ENCODE data around the gene TBXA2R. TPM values are rescaled to one million over a fixed set of nuclear protein-coding genes. Genes with fewer than 3 reads are reported as not detected.

TBXA2R gene
- total RNA-seq, 4 donors from 2014 or later: 4.8 to 17.2 (median 7.7) TPM

DNA sequence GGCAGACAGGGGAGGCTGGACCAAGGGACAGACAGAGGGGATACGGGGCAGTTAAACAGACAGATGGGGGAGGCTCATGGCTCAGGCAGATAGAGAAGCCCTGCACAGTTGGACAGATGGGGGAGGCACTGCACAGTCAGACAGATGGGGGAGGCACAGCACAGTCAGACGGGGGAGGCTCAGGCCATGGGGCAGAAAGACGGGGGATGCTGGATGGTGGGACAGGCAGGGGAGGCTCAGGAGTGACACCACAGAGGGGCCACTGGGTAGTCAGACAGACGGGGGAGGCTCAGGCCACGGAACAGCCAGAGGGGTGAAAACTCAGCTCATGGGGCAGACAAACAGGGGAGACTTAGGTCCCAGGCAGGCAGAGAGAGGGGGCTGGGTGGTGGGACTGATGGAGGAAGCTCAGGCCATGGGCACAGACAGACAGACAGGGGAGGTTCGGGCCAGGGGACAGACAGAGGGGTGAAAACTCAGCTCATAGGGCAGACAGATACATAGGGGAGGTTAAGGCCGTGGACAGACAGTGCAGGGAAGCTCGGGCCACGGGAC is 50.2 kb downstream of the TBXA2R start:
- H3K9me3 ChIP-seq: no peaks in the 10 kb centered on the region
- 28% methylated on average over 9 of the region's 9 CpGs for WGBS
- peak overlapping the region; percentile 70 to 95 (median 84) for H3K4me3 ChIP-seq

DNA sequence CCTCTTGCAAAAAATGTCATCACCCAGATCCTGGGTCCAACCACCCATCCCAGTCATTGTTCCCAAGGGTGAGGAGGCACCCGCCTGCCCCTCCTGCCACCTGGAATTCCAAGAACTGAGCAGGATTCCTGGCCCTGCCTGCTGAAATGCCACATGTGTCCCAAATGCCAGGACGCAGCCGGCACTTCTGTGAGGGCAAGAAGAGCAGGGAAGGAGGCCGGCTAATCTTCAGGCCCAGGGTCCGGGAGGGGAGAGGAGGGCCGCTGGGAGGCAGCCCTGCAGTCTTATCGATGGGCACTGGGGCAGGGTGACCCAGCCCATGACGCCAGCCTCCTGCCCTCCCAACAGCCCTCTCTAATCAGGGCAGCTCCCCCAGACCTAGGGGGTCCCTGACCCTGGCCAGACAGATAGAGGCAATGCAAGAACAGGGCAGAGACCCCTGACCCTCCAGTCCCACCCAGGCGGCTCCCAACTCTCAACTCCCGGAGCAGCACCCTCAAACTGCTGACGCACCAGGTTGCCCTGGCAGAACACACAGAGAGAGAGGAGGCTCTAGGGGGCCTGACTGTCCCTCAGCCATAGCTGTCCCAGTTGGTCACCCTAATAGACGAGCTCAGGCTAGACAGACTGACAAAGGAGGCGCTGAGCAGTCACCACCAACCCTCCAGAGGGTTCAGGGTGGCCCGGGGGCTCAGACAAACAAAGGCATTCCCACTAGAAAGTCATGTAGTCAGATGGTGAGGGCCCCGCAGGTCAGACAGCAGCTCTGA is 50.8 kb downstream of the TBXA2R start:
- peaks cover 27 to 57% (median 55%) of the 10 kb centered on the region in 4 donors for H3K4me1 ChIP-seq
- H3K4me3 ChIP-seq: peak overlapping the region; percentile 70 to 95 (median 84)
- peak overlapping the region in 1 of 4 donors; percentile 83 for H3K27ac ChIP-seq (replicated peaks in 1 of 4)
- WGBS: 82% methylated on average over 12 of the region's 15 CpGs
- TF ChIP-seq POLR2AphosphoS5 (IDR thresholded peaks at IDR 0.05) (no peak), CTCF (IDR thresholded peaks at IDR 0.05) (no peak), EP300 (IDR thresholded peaks at IDR 0.05) (no peak), POLR2A (IDR thresholded peaks at IDR 0.05; ENCODE audit: low read depth) (no peak)
- no peak for DNase-seq (ENCODE audit: extremely low spot score)
- intact Hi-C loops (cut with DNase I): loop anchor here (5.0 kb wide), 1 partner anchor 61 kb away; no protein-coding TSS in a partner anchor
- H3K9me3 ChIP-seq: no peaks in the 10 kb centered on the region
- H3K27me3 ChIP-seq: no peaks in the 10 kb centered on the region
- peaks cover 0 to 6% (median 3%) of the 10 kb centered on the region in 4 donors for H3K36me3 ChIP-seq

More for the DNA sequence above, 50.2 kb downstream of the TBXA2R start:
- TF ChIP-seq POLR2AphosphoS5 (IDR thresholded peaks at IDR 0.05): no peak
- TF ChIP-seq EP300 (IDR thresholded peaks at IDR 0.05): no peak
- TF ChIP-seq POLR2A (IDR thresholded peaks at IDR 0.05; ENCODE audit: low read depth): no peak
- no peak for TF ChIP-seq CTCF (IDR thresholded peaks at IDR 0.05)
- DNase-seq (ENCODE audit: extremely low spot score): no peak
- Histone ChIP-seq H3K27ac (replicated peaks in 1 of 4) (peak overlapping the region; percentile 82 to 87 (median 84)), H3K36me3 (no peaks in the 10 kb centered on the region), H3K4me1 (peaks cover 27 to 57% (median 55%) of the 10 kb centered on the region in 4 donors), H3K27me3 (no peaks in the 10 kb centered on the region)
- intact Hi-C loops (cut with DNase I): loop anchor here (5.0 kb wide), 1 partner anchor 61 kb away; no protein-coding TSS in a partner anchor

DNA sequence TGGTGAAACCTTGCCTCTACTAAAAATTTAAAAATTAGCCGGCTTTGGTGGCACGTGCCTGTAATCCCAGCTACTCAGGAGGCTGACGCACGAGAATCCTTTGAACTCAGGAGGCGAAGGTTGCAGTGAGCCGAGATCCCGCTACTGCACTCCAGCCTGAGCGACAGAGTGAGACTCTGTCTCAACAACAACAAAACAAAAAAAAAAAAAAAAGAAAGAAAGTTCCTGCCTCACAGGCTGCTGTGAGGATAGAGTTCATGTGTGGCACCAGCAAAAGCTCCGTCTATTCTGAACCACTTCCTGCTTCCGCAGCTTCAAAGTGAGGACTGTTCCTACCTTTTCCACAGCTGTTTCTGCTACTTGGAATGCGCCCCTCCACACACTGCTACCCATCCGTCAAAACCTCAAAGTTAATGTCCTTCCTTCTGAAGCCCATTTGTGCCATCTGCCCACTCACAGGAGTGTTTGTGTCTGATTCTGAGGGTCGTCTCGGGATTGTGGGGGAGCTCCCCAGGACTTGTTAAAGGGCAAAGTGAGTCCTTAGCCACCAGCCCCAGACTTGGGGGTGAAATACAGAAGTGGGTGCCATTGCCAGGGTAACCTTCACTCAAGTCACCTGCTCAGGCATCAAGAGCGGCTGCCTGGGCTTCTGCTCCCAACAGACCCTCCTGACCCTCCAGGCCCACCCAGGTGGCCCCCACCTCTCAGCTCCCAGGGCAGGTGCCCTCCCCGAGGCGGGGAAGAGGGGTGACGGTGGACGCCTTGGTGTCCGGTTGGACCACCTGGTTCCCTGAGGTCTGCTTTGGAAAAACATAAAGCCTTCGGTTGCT is 52.2 kb downstream of the TBXA2R start:
- H3K27ac ChIP-seq (replicated peaks in 1 of 4): peak overlapping the region in 2 of 4 donors; percentile 23 to 35
- WGBS: 72% methylated on average over 21 of the region's 21 CpGs
- H3K4me3 ChIP-seq: no peak overlapping the region

DNA sequence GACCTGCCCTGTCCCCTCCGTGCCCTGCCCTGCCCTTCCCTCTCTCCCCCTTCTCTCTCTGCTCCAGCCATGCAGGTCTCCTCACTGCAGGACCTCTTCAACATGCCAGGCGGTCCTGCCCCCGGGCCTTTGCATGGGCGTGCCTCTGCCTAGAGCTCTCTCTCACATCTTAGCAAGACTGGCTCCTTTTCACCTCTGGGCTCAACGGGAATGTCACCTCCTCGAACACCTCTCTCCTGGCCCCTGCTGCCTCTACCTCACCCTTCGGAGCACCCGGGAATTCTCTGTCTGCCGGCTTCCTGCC is 54.9 kb downstream of the TBXA2R start:
- Histone ChIP-seq H3K9me3 (no peaks in the 10 kb centered on the region), H3K36me3 (peaks cover 0 to 34% (median 19%) of the 10 kb centered on the region in 4 donors), H3K4me3 (no peak overlapping the region), H3K27me3 (no peaks in the 10 kb centered on the region), H3K4me1 (peaks cover 20 to 47% (median 42%) of the 10 kb centered on the region in 4 donors), H3K27ac (replicated peaks in 1 of 4) (no peak overlapping the region)
- 84% methylated on average over 9 of the region's 9 CpGs for WGBS
- TF ChIP-seq CTCF (IDR thresholded peaks at IDR 0.05) (no peak), EP300 (IDR thresholded peaks at IDR 0.05) (no peak), POLR2AphosphoS5 (IDR thresholded peaks at IDR 0.05) (no peak), POLR2A (IDR thresholded peaks at IDR 0.05; ENCODE audit: low read depth) (no peak)
- intact Hi-C loops (cut with DNase I): no loop called here
- no peak for DNase-seq (ENCODE audit: extremely low spot score)

More for the DNA sequence above, 52.2 kb downstream of the TBXA2R start:
- H3K4me1 ChIP-seq: peaks cover 27 to 57% (median 55%) of the 10 kb centered on the region in 4 donors
- no peaks in the 10 kb centered on the region for H3K9me3 ChIP-seq
- no peaks in the 10 kb centered on the region for H3K27me3 ChIP-seq
- TF ChIP-seq EP300 (IDR thresholded peaks at IDR 0.05) (no peak), POLR2A (IDR thresholded peaks at IDR 0.05; ENCODE audit: low read depth) (no peak), CTCF (IDR thresholded peaks at IDR 0.05) (no peak), POLR2AphosphoS5 (IDR thresholded peaks at IDR 0.05) (no peak)
- intact Hi-C loops (cut with DNase I): loop anchor here (5.0 kb wide), 1 partner anchor 63 kb away; no protein-coding TSS in a partner anchor
- peaks cover 0 to 11% (median 5%) of the 10 kb centered on the region in 4 donors for H3K36me3 ChIP-seq
- DNase-seq (ENCODE audit: extremely low spot score): no peak
